ENCODE data around the gene CCDC83. TPM values are rescaled to one million over a fixed set of nuclear protein-coding genes. Genes with fewer than 3 reads are reported as not detected.

Gene CCDC83
- not detected for total RNA-seq

GRCh38 chr11:85855341-85855656, at the start of gene CCDC83:
Gene CCDC83, plus strand, starts transcription at chr11:85855383. Its CDS starts 9,741 bp downstream, at chr11:85865124.

GRCh38 chr11:85810871-85811611, 44.1 kb upstream of the CCDC83 start, which contains the start of gene SYTL2:
Gene SYTL2, minus strand, starts transcription at chr11:85811141. Its CDS starts 53,416 bp downstream, at chr11:85757725.

Other genes starting within 250 kb of the CCDC83 start
- 158 TPM for gene DLG2, start 228.0 kb upstream of the CCDC83 start, total RNA-seq
- gene TMEM126B, start 226.8 kb upstream of the CCDC83 start, total RNA-seq, result 63.4 TPM
- gene TMEM126A, start 207.4 kb upstream of the CCDC83 start, total RNA-seq, result 37.6 TPM
- gene CREBZF, start 190.3 kb upstream of the CCDC83 start, total RNA-seq, result 68.3 TPM
- gene CCDC89, start 169.2 kb upstream of the CCDC83 start, total RNA-seq, result 2.5 TPM
- 13.1 TPM for gene SYTL2, start 44.2 kb upstream of the CCDC83 start, total RNA-seq
- 675 TPM for gene PICALM, start 213.7 kb downstream of the CCDC83 start, total RNA-seq

Measured in diencephalon (tissue), 1 donor.